ENCODE measurements around the gene TRIOBP. TPM values are rescaled to one million over a fixed set of nuclear protein-coding genes. Genes with fewer than 3 reads are reported as not detected.
"Not testable (repeated sequence)": the region's sequence is repeated elsewhere in the genome, so short reads cannot be mapped to it uniquely, and the experiment has no call there.

The TRIOBP gene
- total RNA-seq, 1 experiment from 2014 or later, result 25.6 TPM

DNA sequence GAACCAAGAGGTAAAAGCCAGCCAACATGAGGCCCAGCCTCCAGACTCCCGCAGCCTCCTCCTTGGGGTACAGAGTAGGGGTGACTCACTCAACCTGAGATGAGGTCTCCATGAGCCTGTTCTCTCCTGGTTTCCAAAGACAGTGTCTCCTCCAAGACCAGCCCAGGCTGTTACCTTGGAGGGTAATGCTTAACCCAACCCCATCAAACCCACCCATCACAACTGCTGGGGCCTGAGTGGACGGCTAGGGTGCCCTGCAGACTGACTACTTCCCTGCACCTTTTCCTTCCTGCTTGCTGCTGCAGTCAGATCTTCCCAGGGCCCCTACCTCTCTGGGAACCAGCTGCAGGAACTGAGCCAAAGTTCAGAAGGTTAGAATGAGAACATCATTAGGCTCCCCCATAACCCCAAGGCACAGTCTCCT is 15.8 kb upstream of the TRIOBP start:
- no peak for DNase-seq (ENCODE audit: low read depth, low spot score)
- in situ Hi-C loops (cut with HindIII; ENCODE audit: low pct_unique_long_range_greater_than_20kb, low sequenced_read_pairs), result no loop called here

- in situ Hi-C loops (cut with HindIII; ENCODE audit: low pct_unique_long_range_greater_than_20kb, low sequenced_read_pairs), result no loop called here
- peak; percentile 88 for DNase-seq (ENCODE audit: low read depth, low spot score)
Observed at GRCh38 chr22:37681556-37682049, 15.2 kb upstream of the TRIOBP start.

DNA sequence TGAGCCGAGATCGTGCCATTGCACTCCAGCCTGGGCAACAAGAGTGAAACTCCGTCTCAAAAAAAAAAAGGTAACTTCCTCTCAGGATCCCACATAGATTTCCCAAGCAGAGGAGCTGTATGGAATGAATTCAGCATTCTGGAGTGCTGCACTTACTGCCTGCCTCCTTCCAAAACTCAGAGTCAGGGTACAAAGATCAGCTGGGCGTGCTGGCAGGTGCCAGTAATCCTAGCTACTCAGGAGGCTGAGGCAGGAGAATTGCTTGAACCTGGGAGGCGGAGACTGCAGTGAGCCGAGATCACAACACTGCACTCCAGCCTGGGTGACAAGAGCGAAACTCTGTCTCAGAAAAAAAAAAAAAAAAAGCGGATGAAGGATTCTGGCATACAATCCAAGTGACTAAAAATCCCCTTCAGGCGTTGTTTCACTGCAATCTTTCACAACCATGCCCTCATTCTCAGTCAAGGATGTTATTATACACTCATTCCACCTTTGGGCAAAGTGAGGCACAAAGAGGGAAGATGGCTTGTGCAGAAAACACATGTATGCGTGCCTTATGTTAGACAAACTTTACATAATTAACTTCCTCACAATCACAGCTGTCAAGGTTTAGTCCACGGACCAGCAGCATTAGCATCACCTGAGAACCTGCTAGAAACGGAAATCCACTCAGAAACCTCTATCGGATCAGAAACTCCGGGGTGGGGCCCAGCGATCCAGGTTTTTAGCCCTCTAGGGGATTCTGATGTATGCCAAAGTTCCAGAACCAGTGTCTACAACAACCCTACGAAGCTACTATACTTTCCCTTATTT is 11.8 kb upstream of the TRIOBP start:
- in situ Hi-C loops (cut with HindIII; ENCODE audit: low pct_unique_long_range_greater_than_20kb, low sequenced_read_pairs), result no loop called here
- peak; percentile 63 for DNase-seq (ENCODE audit: low read depth, low spot score)

DNA sequence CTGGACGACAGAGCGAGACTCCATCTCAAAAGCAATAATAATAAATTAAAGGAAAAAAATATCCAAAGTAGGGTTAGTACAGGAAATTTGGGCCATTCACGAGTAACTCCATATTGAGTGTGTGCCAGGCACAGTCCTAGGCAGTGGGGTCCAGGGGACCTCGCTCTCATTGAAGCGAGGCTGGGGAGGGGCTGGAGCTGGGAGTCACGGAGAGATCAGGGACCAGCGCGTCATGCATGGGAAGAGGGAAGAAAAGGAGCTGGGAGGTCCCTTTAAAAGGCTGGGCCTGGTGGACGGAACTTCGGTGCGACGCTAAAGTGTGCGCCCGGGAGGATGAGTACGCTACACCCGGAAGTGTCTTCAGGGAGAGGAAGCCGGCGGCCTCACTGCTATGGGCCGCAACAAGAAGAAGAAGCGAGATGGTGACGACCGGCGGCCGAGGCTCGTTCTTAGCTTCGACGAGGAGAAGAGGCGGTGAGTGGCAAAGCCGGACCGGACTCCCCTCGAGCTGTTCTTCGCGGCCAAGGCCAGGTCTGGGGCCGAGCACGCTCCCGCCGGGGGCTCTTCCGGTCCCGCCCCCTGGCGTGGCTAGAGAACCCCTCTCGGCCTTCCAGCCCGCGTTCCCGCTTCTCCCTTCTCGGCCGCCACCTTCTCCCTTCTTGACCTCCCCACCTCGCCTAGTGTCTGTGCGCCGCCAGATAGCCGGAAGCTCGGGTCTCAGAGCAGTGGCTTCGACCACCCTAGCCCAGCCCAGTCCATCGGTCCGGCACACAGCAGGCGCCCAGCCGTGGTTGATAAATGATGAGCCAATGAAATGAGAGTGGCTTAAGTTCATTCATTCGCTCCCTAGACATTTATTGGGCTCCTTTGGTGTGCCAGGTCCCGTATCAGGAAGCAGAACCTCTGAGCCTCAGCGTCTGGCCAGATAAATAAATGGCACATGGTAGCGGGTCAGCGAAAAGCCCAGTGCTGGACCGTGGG is 10.6 kb upstream of the TRIOBP start, which contains the start of gene NOL12:
TSS of gene NOL12 (plus strand) at position 342 of the 981 bp plus-strand sequence. CDS start at position 392, 50 bp downstream.
- in situ Hi-C loops (cut with HindIII; ENCODE audit: low pct_unique_long_range_greater_than_20kb, low sequenced_read_pairs), result no loop called here
- DNase-seq (ENCODE audit: low read depth, low spot score), result peak; percentile 95

DNA sequence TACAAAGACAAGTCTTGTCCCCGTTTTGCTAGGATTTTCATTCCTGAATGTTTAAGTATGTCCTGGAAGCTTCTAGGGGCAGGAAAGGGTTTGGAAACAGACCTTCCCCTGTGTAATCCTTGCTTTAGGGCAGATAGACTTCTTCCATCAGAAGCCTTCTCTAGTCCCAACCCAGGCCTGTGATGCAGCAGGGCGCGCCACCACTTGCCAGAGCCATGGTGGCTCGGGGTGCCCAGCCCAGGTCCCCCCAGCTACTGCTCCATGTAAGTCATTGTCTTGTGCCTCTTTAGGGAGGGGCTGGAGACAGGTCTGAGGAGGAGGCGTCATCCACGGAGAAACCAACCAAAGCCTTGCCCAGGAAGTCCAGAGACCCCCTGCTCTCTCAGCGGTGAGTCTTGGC is 6.4 kb upstream of the TRIOBP start:
- in situ Hi-C loops (cut with HindIII; ENCODE audit: low pct_unique_long_range_greater_than_20kb, low sequenced_read_pairs), result no loop called here

GRCh38 chr22:37690901-37691504 is 5.8 kb upstream of the TRIOBP start:
- no peak for DNase-seq (ENCODE audit: low read depth, low spot score)
- in situ Hi-C loops (cut with HindIII; ENCODE audit: low pct_unique_long_range_greater_than_20kb, low sequenced_read_pairs), result no loop called here

More for the DNA sequence above, 6.4 kb upstream of the TRIOBP start:
- DNase-seq (ENCODE audit: low read depth, low spot score), result no peak

GRCh38 chr22:37692627-37693285 is 4.1 kb upstream of the TRIOBP start:
- no peak for DNase-seq (ENCODE audit: low read depth, low spot score)
- in situ Hi-C loops (cut with HindIII; ENCODE audit: low pct_unique_long_range_greater_than_20kb, low sequenced_read_pairs), result no loop called here

- DNase-seq (ENCODE audit: low read depth, low spot score); in situ Hi-C loops (cut with HindIII; ENCODE audit: low pct_unique_long_range_greater_than_20kb, low sequenced_read_pairs): not testable (repeated sequence)
Observed at GRCh38 chr22:37694131-37694530, 2.7 kb upstream of the TRIOBP start.

- DNase-seq (ENCODE audit: low read depth, low spot score); in situ Hi-C loops (cut with HindIII; ENCODE audit: low pct_unique_long_range_greater_than_20kb, low sequenced_read_pairs): not testable (repeated sequence)
Observed at GRCh38 chr22:37696260-37696656, 590 bp upstream of the TRIOBP start.

DNA sequence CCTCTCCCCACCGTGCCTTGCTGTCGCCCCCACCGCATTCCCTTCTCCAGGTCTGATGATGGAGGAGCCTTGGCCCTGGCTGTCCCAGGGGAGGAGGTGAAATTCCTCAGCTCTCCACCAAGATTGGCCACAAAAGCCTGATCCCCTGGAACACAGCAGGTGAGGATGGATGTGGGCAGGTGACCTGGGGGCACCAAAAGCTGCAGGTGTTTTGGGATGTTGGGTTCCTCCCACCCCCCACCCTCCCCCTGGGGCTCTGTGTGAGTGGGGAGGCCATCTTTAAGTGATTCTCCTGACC is 639 bp downstream of the TRIOBP start:
- in situ Hi-C loops (cut with HindIII; ENCODE audit: low pct_unique_long_range_greater_than_20kb, low sequenced_read_pairs), result no loop called here
- DNase-seq (ENCODE audit: low read depth, low spot score), result no peak

DNA sequence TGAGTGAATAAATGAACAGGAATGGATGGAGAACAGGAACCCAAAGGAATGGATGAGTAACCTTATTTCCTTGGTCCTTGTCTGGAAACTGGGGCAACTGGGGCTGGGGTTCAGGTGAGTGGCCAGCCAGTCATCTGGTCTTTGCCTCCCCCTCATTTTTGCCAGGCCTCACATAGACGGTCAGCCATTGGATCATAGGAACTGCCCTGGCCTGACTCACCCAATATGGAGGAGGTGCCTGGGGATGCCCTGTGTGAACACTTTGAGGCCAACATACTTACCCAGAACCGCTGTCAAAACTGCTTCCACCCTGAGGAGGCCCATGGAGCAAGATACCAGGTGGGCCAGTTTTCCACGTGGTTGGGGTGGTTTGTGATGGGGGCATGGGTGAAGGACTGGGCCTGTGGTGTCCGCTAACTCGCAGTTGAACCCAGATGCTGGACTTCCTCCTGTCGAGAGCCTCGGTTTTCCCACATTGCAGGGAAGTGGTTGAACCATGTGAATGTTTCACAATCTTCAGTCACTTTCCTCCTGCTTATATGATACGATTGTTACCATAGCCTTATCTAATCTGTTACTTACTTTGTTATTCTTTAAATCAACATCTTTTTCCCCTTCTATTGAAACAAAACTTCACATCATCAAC is 4.4 kb downstream of the TRIOBP start:
- in situ Hi-C loops (cut with HindIII; ENCODE audit: low pct_unique_long_range_greater_than_20kb, low sequenced_read_pairs), result no loop called here

DNA sequence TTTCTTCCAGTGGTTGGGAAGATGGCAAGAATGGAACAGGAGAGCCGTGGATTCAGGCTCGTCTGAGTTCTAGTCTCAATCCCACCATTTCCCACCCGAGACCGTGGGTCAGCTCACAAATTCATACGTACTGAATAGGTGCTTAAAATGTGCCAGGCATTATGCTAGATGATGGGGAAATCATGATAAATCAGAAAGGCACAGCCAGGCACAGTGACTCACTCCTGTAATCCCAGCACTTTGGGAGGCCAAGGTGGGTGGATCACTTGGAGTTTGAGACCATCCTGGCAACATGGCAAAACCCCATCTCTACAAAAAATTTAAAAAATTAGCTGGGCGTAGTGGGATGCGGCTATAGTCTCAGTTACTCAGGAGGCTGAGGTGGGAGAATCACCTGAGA is 7.1 kb downstream of the TRIOBP start:
- in situ Hi-C loops (cut with HindIII; ENCODE audit: low pct_unique_long_range_greater_than_20kb, low sequenced_read_pairs), result no loop called here
- no peak for DNase-seq (ENCODE audit: low read depth, low spot score)

More for the DNA sequence above, 4.4 kb downstream of the TRIOBP start:
- no peak for DNase-seq (ENCODE audit: low read depth, low spot score)

GRCh38 chr22:37704645-37705044 is 7.8 kb downstream of the TRIOBP start:
- in situ Hi-C loops (cut with HindIII; ENCODE audit: low pct_unique_long_range_greater_than_20kb, low sequenced_read_pairs), result no loop called here

GRCh38 chr22:37705205-37705604 is 8.4 kb downstream of the TRIOBP start:
- DNase-seq (ENCODE audit: low read depth, low spot score), result no peak
- in situ Hi-C loops (cut with HindIII; ENCODE audit: low pct_unique_long_range_greater_than_20kb, low sequenced_read_pairs), result no loop called here

More at GRCh38 chr22:37704645-37705044, 7.8 kb downstream of the TRIOBP start:
- no peak for DNase-seq (ENCODE audit: low read depth, low spot score)

DNA sequence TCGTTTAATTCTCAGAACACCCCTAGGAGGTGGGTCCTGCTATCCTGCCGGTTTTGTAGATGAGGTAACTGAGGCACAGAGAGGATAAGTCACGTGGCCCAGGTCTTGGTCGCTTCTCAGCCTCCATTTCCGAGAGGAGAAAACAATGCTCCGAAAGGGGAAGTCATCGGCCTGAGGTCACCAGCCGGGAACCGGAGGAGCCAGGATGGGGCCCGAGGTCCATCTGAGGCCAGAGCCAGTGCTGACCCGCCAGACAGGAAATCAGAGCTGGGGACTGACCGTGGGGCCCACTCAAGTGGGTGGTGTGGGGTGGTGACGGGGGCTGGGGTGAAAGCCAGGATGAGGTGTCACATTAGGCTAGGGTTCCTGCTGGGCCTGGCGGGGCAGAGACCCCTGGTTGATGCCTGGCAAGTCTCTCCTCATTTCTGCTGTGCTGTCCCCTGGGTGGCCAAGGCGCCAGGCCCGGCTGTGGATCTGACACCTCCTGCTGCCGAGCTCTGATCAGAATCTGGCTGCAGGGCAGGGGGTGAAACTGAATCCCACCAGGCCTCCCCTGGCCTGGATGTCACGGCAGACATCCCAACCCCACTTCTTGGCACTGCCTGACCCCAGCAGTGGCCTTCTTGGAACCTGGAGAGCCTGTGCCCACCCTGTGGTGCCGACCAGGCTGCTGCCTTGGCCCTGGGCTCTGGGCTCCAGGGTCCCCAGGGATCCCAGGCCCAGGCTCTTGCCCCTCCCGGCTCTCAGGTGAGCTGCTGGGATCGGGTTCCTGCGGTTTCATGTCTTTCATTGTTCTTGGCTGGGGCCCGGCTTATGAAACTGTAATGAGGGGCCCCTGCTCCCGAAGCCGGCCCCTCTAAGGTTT is 12.0 kb downstream of the TRIOBP start:
- in situ Hi-C loops (cut with HindIII; ENCODE audit: low pct_unique_long_range_greater_than_20kb, low sequenced_read_pairs), result no loop called here

GRCh38 chr22:37709445-37709765 is 12.6 kb downstream of the TRIOBP start:
- no peak for DNase-seq (ENCODE audit: low read depth, low spot score)
- in situ Hi-C loops (cut with HindIII; ENCODE audit: low pct_unique_long_range_greater_than_20kb, low sequenced_read_pairs), result no loop called here

More for the DNA sequence above, 12.0 kb downstream of the TRIOBP start:
- no peak for DNase-seq (ENCODE audit: low read depth, low spot score)

Data from SK-MEL-5 (cell line).